GM18520 (cell line): ENCODE results near the gene PPIF.

Experiments
- ATAC-seq: cut with Tn5 transposase; IDR thresholded peaks from one replicate; pipeline ENCODE4 v1.9.1; 2021; ENCODE audit not compliant: unreplicated experiment

The PPIF gene

GRCh38 chr10:79313320-79313719, 33.9 kb upstream of the PPIF start:
- no peak for ATAC-seq

GRCh38 chr10:79313911-79314439, 33.3 kb upstream of the PPIF start:
- no peak for ATAC-seq

GRCh38 chr10:79314761-79315601, 32.3 kb upstream of the PPIF start:
- ATAC-seq, result no peak

GRCh38 chr10:79315602-79315920, 31.7 kb upstream of the PPIF start:
- no peak for ATAC-seq

- ATAC-seq, result peak; percentile 68
Observed at GRCh38 chr10:79316671-79317431, 30.4 kb upstream of the PPIF start.

GRCh38 chr10:79318369-79318768, 28.9 kb upstream of the PPIF start:
- no peak for ATAC-seq

- ATAC-seq, result no peak
Observed at GRCh38 chr10:79319115-79319771, 28.0 kb upstream of the PPIF start.

GRCh38 chr10:79320316-79320715, 27.0 kb upstream of the PPIF start:
- ATAC-seq, result no peak

GRCh38 chr10:79320820-79321493, 26.3 kb upstream of the PPIF start:
- ATAC-seq, result no peak

GRCh38 chr10:79321494-79321882, 25.8 kb upstream of the PPIF start:
- ATAC-seq, result no peak

- no peak for ATAC-seq
Observed at GRCh38 chr10:79321951-79322350, 25.3 kb upstream of the PPIF start.

- no peak for ATAC-seq
Observed at GRCh38 chr10:79322616-79323543, 24.4 kb upstream of the PPIF start.

- no peak for ATAC-seq
Observed at GRCh38 chr10:79323602-79324001, 23.7 kb upstream of the PPIF start.

- no peak for ATAC-seq
Observed at GRCh38 chr10:79324032-79324695, 23.1 kb upstream of the PPIF start.

GRCh38 chr10:79326361-79327089, 20.7 kb upstream of the PPIF start:
- ATAC-seq, result no peak

- no peak for ATAC-seq
Observed at GRCh38 chr10:79327090-79327457, 20.2 kb upstream of the PPIF start.

GRCh38 chr10:79328147-79328701, 19.0 kb upstream of the PPIF start:
- no peak for ATAC-seq

- no peak for ATAC-seq
Observed at GRCh38 chr10:79328737-79329504, 18.3 kb upstream of the PPIF start.
